ENCODE measurements around the gene CLDN16. TPM values are rescaled to one million over a fixed set of nuclear protein-coding genes. Genes with fewer than 3 reads are reported as not detected.

The CLDN16 gene
- total RNA-seq, 1 experiment from 2014 or later: 0.27 TPM

- Histone ChIP-seq H3K27me3 (replicated peaks; ENCODE audit: control insufficient read depth, insufficient read depth, low read length) (no peaks in the 10 kb centered on the region), H3K9me3 (no peaks in the 10 kb centered on the region), H3K4me1 (peaks cover 36% of the 10 kb centered on the region), H3K4me3 (ENCODE audit: low read depth, low read length) (no peak overlapping the region), H3K36me3 (ENCODE audit: control insufficient read depth, insufficient read depth, low read length) (no peaks in the 10 kb centered on the region)
- no peaks in the 10 kb centered on the region for H3K36me3 Mint-ChIP-seq (ENCODE audit: insufficient read depth, unreplicated experiment)
- H3K27ac Mint-ChIP-seq (ENCODE audit: unreplicated experiment): peak overlapping the region; percentile 95
- H3K4me3 Mint-ChIP-seq (ENCODE audit: unreplicated experiment): peak overlapping the region; percentile 13
- CTCF ChIA-PET: no interaction called here
- intact Hi-C loops (cut with micrococcal nuclease; ENCODE audit: unreplicated experiment): no loop called here
- no peaks in the 10 kb centered on the region for H3K27me3 Mint-ChIP-seq (ENCODE audit: insufficient read depth, unreplicated experiment)
- TF ChIP-seq, protein P1, sequence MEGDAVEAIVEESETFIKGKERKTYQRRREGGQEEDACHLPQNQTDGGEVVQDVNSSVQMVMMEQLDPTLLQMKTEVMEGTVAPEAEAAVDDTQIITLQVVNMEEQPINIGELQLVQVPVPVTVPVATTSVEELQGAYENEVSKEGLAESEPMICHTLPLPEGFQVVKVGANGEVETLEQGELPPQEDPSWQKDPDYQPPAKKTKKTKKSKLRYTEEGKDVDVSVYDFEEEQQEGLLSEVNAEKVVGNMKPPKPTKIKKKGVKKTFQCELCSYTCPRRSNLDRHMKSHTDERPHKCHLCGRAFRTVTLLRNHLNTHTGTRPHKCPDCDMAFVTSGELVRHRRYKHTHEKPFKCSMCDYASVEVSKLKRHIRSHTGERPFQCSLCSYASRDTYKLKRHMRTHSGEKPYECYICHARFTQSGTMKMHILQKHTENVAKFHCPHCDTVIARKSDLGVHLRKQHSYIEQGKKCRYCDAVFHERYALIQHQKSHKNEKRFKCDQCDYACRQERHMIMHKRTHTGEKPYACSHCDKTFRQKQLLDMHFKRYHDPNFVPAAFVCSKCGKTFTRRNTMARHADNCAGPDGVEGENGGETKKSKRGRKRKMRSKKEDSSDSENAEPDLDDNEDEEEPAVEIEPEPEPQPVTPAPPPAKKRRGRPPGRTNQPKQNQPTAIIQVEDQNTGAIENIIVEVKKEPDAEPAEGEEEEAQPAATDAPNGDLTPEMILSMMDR (IDR thresholded peaks at IDR 0.05; ENCODE audit: insufficient read depth in 1 of 2, low read depth in 1 of 2, low read length in 1 of 2, severe bottlenecking in 1 of 2, unreplicated experiment in 1 of 2): no peak
- POLR2A ChIA-PET: no interaction called here
- no TSS peak for BruUV-seq (replicated peaks)
- peaks cover 7% of the 10 kb centered on the region for H3K9me3 Mint-ChIP-seq (ENCODE audit: unreplicated experiment)
- peaks cover 35% of the 10 kb centered on the region for H3K4me1 Mint-ChIP-seq (ENCODE audit: low read depth, unreplicated experiment)
- no peak for DNase-seq
Measured at GRCh38 chr3:190346541-190346940, 41.4 kb upstream of the CLDN16 start.

- POLR2A ChIA-PET: no interaction called here
- TF ChIP-seq, protein P1 (IDR thresholded peaks at IDR 0.05; ENCODE audit: insufficient read depth in 1 of 2, low read depth in 1 of 2, low read length in 1 of 2, severe bottlenecking in 1 of 2, unreplicated experiment in 1 of 2): no peak
- Mint-ChIP-seq H3K27me3 (ENCODE audit: insufficient read depth, unreplicated experiment) (no peaks in the 10 kb centered on the region), H3K4me1 (ENCODE audit: low read depth, unreplicated experiment) (peaks cover 8% of the 10 kb centered on the region), H3K27ac (ENCODE audit: unreplicated experiment) (no peak overlapping the region), H3K4me3 (ENCODE audit: unreplicated experiment) (no peak overlapping the region), H3K9me3 (ENCODE audit: unreplicated experiment) (peaks cover 10% of the 10 kb centered on the region), H3K36me3 (ENCODE audit: insufficient read depth, unreplicated experiment) (no peaks in the 10 kb centered on the region)
- intact Hi-C loops (cut with micrococcal nuclease; ENCODE audit: unreplicated experiment): no loop called here
- Histone ChIP-seq H3K4me1 (no peaks in the 10 kb centered on the region), H3K36me3 (ENCODE audit: control insufficient read depth, insufficient read depth, low read length) (no peaks in the 10 kb centered on the region), H3K9me3 (no peaks in the 10 kb centered on the region), H3K4me3 (ENCODE audit: low read depth, low read length) (no peak overlapping the region), H3K27me3 (replicated peaks; ENCODE audit: control insufficient read depth, insufficient read depth, low read length) (no peaks in the 10 kb centered on the region)
- no peak for DNase-seq
- BruUV-seq (replicated peaks): no TSS peak
- CTCF ChIA-PET: no interaction called here
Measured at GRCh38 chr3:190352861-190353457, 35.0 kb upstream of the CLDN16 start.

DNA sequence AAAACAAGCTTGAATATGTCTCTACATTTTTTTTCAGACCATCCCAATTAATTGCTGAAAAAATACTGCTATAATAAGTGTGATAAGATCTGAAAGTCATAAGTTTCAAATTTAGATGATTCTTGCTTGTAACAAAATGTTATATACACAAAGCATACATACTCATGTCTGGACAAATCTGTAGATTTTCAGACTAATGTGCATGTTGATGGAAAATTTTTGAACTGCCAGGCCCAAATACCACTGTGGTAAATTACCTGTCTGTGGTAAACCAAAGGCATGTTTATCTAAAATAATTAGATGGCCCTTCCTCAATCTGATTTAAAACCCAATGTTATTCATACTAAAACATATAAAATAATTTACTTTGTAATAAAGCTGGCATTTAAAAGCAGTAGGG lies 31.7 kb upstream of the CLDN16 start:
- Mint-ChIP-seq H3K9me3 (ENCODE audit: unreplicated experiment) (peaks cover 10% of the 10 kb centered on the region), H3K4me3 (ENCODE audit: unreplicated experiment) (no peak overlapping the region), H3K36me3 (ENCODE audit: insufficient read depth, unreplicated experiment) (no peaks in the 10 kb centered on the region), H3K4me1 (ENCODE audit: low read depth, unreplicated experiment) (peaks cover 8% of the 10 kb centered on the region), H3K27ac (ENCODE audit: unreplicated experiment) (no peak overlapping the region), H3K27me3 (ENCODE audit: insufficient read depth, unreplicated experiment) (no peaks in the 10 kb centered on the region)
- H3K36me3 ChIP-seq (ENCODE audit: control insufficient read depth, insufficient read depth, low read length): no peaks in the 10 kb centered on the region
- no peak for DNase-seq
- no peaks in the 10 kb centered on the region for H3K27me3 ChIP-seq (replicated peaks; ENCODE audit: control insufficient read depth, insufficient read depth, low read length)
- no peaks in the 10 kb centered on the region for H3K4me1 ChIP-seq
- ChIA-PET CTCF (no interaction called here), POLR2A (no interaction called here)
- no peaks in the 10 kb centered on the region for H3K9me3 ChIP-seq
- TF ChIP-seq, protein P1 (IDR thresholded peaks at IDR 0.05; ENCODE audit: insufficient read depth in 1 of 2, low read depth in 1 of 2, low read length in 1 of 2, severe bottlenecking in 1 of 2, unreplicated experiment in 1 of 2): no peak
- intact Hi-C loops (cut with micrococcal nuclease; ENCODE audit: unreplicated experiment): no loop called here
- no TSS peak for BruUV-seq (replicated peaks)
- no peak overlapping the region for H3K4me3 ChIP-seq (ENCODE audit: low read depth, low read length)

Measured in Caco-2 (cell line).